Heart left ventricle (tissue), 13 donors: ENCODE measurements around the gene KCNC4.

ENCODE experiments used
- CTCF ChIP-seq, 12 donors: fragments of 200-600 bp; sonication (generic) in 4 of 12; IDR thresholded peaks; one replicate each; pipeline versions ENCODE4 v1.5.0 to v1.8.0; 2018 to 2022; ENCODE audit warnings: antibody characterized with exemption in 12 of 12, mild to moderate bottlenecking in 5 of 12
- POLR2A ChIP-seq, 2 donors: fragments of 450-650 bp; IDR thresholded peaks; one replicate each; pipeline ENCODE4 v1.6.1; 2017; ENCODE audit warnings: antibody characterized with exemption in 2 of 2, mild to moderate bottlenecking in 2 of 2, moderate library complexity in 2 of 2
- donor health status: ischemic (EF 13 %, LVEDD 7.1; RV severe dilation, severe dysfunction).
- donor health status: DM: no; HTN: yes; CAD: no.
- donor health status: DM: no; HTN: no; CAD: no.
- donor health status: ischemic (EF 25% LVEDD 6.9; RV normal size, moderate dysfunction).
- donor health status: ischemic (EF 25% LVEDD 5.7; RV mildly dilated, moderate dysfunction).
- donor health status: ischemic (EF 35%, LVEDD 5.7; RV mildly dilated, moderate dysfunction).
- donor health status: nonischemic (EF 11% LVEDD 7.7; RV severe dilation, severe dysfunction).
- donor health status: DM: yes; HTN: yes; CAD: no.
- donor health status: PGD.
- donor health status: ischemic (EF 29% LVEDD 5.4; RV normal size, mild dysfunction).
- donor health status: nonischemic (EF 23%, LVEDD 6.1; RV moderate dilation, normal function).

- TF ChIP-seq CTCF (IDR thresholded peaks at IDR 0.05) (no peak), POLR2A (IDR thresholded peaks at IDR 0.05) (no peak)
Observed at GRCh38 chr1:110223581-110223980, 13.5 kb downstream of the KCNC4 start.
